WERI-Rb-1 (cell line): ENCODE data around the gene CHFR.
"Not testable (repeated sequence)": the region's sequence is repeated elsewhere in the genome, so short reads cannot be mapped to it uniquely, and the experiment has no call there.

ENCODE experiments used
- DNase-seq: peaks from one replicate; pipeline ENCODE4 v3.0.0-alpha.2; 2020
- H3K27ac ChIP-seq: fragments of 250-450 bp; sonication (Bioruptor Pico); 2 replicates; pipeline ENCODE4 v1.5.1; 2020; ENCODE audit warnings: mild to moderate bottlenecking, moderate library complexity
- H3K27me3 ChIP-seq: fragments of 250-450 bp; sonication (Bioruptor Pico); 2 replicates; pipeline ENCODE4 v1.5.1; 2021; ENCODE audit warnings: mild to moderate bottlenecking, low read depth, moderate library complexity; ENCODE audit not compliant: insufficient read depth, severe bottlenecking
- H3K36me3 ChIP-seq: fragments of 250-450 bp; sonication (Bioruptor Pico); 2 replicates; pipeline ENCODE4 v1.5.1; 2020; ENCODE audit warnings: mild to moderate bottlenecking, moderate library complexity
- H3K4me3 ChIP-seq: 2 replicates; pipeline ENCODE4 v1.5.1; 2011; ENCODE audit warnings: low read depth, mild to moderate bottlenecking, control low read depth, low read length
- H3K9me3 ChIP-seq: fragments of 250-450 bp; sonication (Bioruptor Pico); 2 replicates; pipeline ENCODE4 v1.5.1; 2021; ENCODE audit warnings: mild to moderate bottlenecking, moderate library complexity; ENCODE audit not compliant: severe bottlenecking
- CTCF ChIP-seq: IDR thresholded peaks from 2 replicates; pipeline ENCODE4 v1.5.1; 2011; ENCODE audit warnings: low read depth, mild to moderate bottlenecking, control low read depth, inconsistent platforms, low read length

Gene CHFR

GRCh38 chr12:132886529-132887477, 602 bp downstream of the CHFR start:
- Histone ChIP-seq H3K27ac (peak overlapping the region; percentile 75), H3K36me3 (peaks cover 14% of the 10 kb centered on the region), H3K27me3 (no peaks in the 10 kb centered on the region), H3K4me3 (peak overlapping the region; percentile 76), H3K9me3 (no peaks in the 10 kb centered on the region)
- no peak for TF ChIP-seq CTCF
- DNase-seq = no peak

- Histone ChIP-seq H3K36me3 (peaks cover 31% of the 10 kb centered on the region), H3K4me3 (no peak overlapping the region), H3K27ac (no peak overlapping the region), H3K27me3 (no peaks in the 10 kb centered on the region), H3K9me3 (no peaks in the 10 kb centered on the region)
- TF ChIP-seq CTCF = no peak
- DNase-seq = no peak
Measured at GRCh38 chr12:132881818-132882217, 5.6 kb downstream of the CHFR start.

- H3K9me3 ChIP-seq, H3K27me3 ChIP-seq, DNase-seq, H3K4me3 ChIP-seq, H3K27ac ChIP-seq: not testable (repeated sequence)
- peaks cover 61% of the 10 kb centered on the region for H3K36me3 ChIP-seq
Measured at GRCh38 chr12:132874620-132875019, 12.8 kb downstream of the CHFR start.

GRCh38 chr12:132874175-132874574, 13.2 kb downstream of the CHFR start:
- Histone ChIP-seq H3K27ac (no peak overlapping the region), H3K9me3 (no peaks in the 10 kb centered on the region)
- no peak for TF ChIP-seq CTCF

GRCh38 chr12:132873724-132874123, 13.7 kb downstream of the CHFR start:
- Histone ChIP-seq H3K9me3 (no peaks in the 10 kb centered on the region), H3K4me3 (no peak overlapping the region), H3K27ac (no peak overlapping the region), H3K27me3 (no peaks in the 10 kb centered on the region), H3K36me3 (peaks cover 64% of the 10 kb centered on the region)
- DNase-seq = no peak
- TF ChIP-seq CTCF = no peak

More at GRCh38 chr12:132874175-132874574, 13.2 kb downstream of the CHFR start:
- Histone ChIP-seq H3K27me3 (no peaks in the 10 kb centered on the region), H3K36me3 (peaks cover 64% of the 10 kb centered on the region), H3K4me3 (no peak overlapping the region)
- DNase-seq = no peak

GRCh38 chr12:132872975-132873421, 14.4 kb downstream of the CHFR start:
- Histone ChIP-seq H3K27me3 (no peaks in the 10 kb centered on the region), H3K36me3 (peaks cover 64% of the 10 kb centered on the region), H3K27ac (no peak overlapping the region), H3K4me3 (no peak overlapping the region), H3K9me3 (no peaks in the 10 kb centered on the region)
- no peak for TF ChIP-seq CTCF
- no peak for DNase-seq
